A549 (cell line): ENCODE measurements around the gene ITGA7.

Experiments
- HOXA7 ChIP-seq: fragments of 250-450 bp; sonication (Bioruptor Pico); IDR thresholded peaks from 2 replicates; pipeline ENCODE4 v1.5.0; 2020; ENCODE audit warnings: mild to moderate bottlenecking, moderate library complexity
- MYC ChIP-seq: IDR thresholded peaks from 2 replicates; pipeline ENCODE4 v1.6.1; 2012; ENCODE audit warnings: mild to moderate bottlenecking, inconsistent platforms, low read length, improper control_type of control experiment, borderline replicate concordance
- TFCP2L1 ChIP-seq: fragments of 250-450 bp; sonication (Bioruptor Pico); IDR thresholded peaks from 2 replicates; pipeline ENCODE4 v1.5.0; 2021; ENCODE audit warnings: mild to moderate bottlenecking

- TF ChIP-seq TFCP2L1 (CRISPR knock-in tag): no peak
- TF ChIP-seq MYC: no peak
- no peak for TF ChIP-seq HOXA7
Measured at GRCh38 chr12:55681142-55682077, 26.3 kb downstream of the ITGA7 start.
